HG03558 (cell line): ENCODE data around the gene TRAIP.
"Not testable (repeated sequence)": the region's sequence is repeated elsewhere in the genome, so short reads cannot be mapped to it uniquely, and the experiment has no call there.

Experiments
- ATAC-seq: cut with Tn5 transposase; IDR thresholded peaks from one replicate; pipeline ENCODE4 v1.9.1; 2021; ENCODE audit warnings: moderate number of reproducible peaks; ENCODE audit not compliant: unreplicated experiment; ENCODE audit errors: extremely low read depth

The TRAIP gene

DNA sequence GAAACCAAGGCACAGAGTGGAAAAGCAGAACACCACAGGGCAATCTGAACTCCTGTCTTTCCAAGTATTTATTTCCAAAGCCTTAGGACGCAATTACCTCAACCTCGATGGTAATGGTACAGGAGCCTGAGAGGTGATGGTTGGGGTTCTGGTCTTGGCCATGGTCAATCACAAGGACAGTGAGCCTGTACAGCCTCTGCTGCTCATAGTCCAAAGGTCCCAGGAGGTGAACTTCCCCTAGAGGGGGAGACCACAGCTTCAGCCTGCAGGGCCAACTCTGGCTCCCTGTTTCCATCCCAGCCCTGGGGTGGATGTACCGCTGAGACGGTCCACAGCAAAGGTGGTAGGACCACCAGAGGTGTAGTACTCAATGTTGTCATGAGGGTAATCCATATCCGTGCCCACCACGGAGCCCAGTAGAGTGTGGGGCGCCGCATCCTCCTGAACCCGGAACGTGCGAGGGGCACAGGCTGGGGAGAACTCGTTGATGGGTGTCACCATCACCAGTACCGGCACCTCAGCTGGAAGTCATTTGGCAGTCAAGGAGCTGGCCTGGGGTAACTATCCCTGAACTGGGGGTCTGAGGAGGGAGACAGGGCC, 62.8 kb downstream of the TRAIP start:
- no peak for ATAC-seq

GRCh38 chr3:49792371-49793150, 63.8 kb downstream of the TRAIP start:
- no peak for ATAC-seq

GRCh38 chr3:49791571-49791970, 64.8 kb downstream of the TRAIP start:
- no peak for ATAC-seq

DNA sequence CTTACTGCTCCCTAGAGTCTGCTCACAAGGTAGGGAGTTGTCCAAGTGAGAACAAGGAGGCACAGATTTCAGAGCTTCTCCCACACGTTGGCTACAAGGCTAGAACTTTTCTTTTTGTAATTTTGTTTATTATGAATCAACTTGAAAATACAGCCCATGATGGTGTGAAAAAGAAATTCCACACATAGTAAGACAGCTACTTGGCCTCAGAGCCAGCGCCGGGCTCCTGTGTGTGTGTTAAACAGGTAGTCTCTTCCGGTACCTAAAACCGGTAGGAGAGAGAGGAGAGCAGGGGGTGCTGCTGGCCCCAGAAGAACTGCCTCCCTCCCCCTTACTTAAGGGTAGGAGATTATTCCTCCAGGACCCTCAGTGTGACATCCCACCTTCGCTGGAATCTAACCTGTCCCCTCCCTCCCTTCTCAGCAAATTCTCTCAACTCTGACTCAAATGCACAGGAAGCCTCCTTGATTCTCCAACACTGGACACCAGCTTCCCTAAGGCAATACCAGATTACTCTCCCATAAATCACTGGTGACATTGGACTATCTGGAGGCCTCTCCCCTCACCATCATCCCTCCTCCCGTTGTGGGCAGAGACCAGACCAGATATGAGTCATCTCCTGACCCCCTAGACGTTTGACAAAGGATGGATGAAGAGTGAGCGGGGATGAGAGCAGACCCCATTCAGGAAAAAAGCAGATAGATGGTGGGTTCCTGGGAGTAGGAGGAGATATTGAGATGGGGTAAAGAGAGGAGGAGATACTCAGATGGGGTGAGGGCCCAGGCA, 65.5 kb downstream of the TRAIP start:
- no peak for ATAC-seq

GRCh38 chr3:49788056-49788455, 68.3 kb downstream of the TRAIP start:
- ATAC-seq, result no peak

- no peak for ATAC-seq
These were observed 68.8 kb downstream of the TRAIP start for GRCh38 chr3:49787536-49787935.

DNA sequence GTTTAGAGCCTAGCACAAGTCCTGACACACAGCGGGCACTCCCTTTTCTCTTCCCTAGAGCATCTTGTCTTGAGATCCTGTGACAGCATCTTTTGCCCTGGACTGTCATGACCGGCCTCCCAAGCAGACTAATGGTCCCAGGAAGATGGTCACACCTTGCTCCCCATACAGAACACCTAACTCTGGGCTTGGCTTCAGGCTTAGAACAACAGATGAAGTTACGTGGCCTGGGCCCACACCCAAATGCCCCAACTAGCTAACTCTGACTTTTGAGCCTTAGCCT, 69.2 kb downstream of the TRAIP start:
- ATAC-seq, result no peak

DNA sequence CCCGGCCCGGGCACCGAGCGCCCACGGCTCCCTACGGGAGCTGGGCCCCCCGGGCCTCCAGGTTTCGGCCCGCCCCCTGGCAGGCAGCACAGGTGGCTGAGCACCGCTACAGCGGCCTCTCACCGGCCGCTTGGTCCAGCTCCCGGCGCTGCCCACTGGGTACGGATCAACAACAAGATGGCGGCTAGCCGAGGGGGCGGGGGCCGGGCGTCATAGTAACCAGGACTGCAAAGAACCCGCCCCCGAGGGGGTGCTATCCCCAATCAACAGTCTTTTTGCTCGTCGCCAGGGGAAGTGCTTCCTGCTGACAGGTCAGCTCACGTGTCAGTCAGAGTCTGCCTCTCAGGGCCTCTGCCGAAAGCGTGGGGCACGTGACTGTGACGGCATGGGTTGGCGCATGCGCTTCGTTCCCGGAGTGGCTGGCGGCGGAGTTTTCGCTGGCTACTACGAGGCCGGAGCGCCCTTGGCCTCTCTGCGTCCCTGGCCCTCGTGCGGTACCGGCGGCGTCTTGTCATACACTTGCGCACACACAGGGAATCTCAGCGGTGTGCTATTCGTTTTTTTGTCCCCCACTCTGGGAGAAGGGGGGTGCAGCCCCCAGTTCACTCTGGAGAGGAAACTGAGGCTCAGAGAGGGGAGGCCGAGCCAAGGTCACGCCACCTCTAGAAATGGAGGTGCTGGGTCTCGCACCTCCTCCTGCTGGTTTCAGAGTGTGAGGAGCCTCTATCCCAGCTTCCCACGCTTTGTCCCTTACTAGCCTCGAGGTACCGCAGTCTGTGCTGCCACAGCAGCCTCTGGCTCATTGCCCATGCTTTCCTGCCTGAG, 69.8 kb downstream of the TRAIP start, which contains the start of gene IP6K1:
IP6K1 (minus strand) TSS at position 186 of the 825 bp plus-strand sequence. CDS start 38,502 bp downstream, outside the sequence.
- peak; percentile 98 for ATAC-seq

- ATAC-seq, result peak; percentile 22
These were observed 70.6 kb downstream of the TRAIP start for GRCh38 chr3:49785565-49786356.

DNA sequence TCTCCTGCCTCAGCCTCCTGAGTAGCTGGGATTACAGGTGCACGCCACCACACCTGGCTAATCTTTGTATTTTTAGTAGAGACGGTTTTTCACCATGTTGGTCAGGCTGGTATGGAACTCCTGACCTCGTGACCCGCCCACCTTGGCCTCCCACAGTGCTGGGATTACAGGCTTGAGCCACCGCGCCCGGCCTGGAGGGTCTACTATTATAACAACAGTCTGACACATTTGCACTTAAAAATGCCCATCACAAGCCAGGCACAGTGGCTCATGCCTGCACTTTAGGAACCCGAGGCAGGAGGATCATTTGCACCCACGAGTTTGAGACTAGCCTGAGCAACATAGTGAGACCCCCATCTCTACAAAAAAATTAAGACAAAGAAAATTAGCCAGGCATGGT, 74.1 kb downstream of the TRAIP start:
- not testable (repeated sequence) for ATAC-seq

GRCh38 chr3:49781415-49782199, 74.8 kb downstream of the TRAIP start:
- no peak for ATAC-seq

DNA sequence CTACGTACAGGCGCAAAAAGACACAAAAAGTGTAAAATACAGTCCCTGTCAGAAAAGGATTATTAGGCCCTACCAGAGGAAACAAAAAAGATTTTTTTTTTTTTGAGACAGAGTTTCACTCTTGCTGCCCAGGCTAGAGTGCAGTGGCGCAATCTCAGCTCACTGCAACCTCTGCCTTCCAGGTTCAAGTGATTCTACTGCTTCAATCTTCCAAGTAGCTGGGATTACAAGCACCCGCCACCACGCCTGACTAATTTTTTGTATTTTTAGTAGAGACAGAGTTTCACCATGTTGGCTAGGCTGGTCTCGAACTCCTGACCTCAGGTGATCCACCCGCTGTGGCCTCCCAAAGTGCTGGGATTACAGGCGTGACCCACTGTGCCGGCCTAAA, 75.4 kb downstream of the TRAIP start:
- not testable (repeated sequence) for ATAC-seq

DNA sequence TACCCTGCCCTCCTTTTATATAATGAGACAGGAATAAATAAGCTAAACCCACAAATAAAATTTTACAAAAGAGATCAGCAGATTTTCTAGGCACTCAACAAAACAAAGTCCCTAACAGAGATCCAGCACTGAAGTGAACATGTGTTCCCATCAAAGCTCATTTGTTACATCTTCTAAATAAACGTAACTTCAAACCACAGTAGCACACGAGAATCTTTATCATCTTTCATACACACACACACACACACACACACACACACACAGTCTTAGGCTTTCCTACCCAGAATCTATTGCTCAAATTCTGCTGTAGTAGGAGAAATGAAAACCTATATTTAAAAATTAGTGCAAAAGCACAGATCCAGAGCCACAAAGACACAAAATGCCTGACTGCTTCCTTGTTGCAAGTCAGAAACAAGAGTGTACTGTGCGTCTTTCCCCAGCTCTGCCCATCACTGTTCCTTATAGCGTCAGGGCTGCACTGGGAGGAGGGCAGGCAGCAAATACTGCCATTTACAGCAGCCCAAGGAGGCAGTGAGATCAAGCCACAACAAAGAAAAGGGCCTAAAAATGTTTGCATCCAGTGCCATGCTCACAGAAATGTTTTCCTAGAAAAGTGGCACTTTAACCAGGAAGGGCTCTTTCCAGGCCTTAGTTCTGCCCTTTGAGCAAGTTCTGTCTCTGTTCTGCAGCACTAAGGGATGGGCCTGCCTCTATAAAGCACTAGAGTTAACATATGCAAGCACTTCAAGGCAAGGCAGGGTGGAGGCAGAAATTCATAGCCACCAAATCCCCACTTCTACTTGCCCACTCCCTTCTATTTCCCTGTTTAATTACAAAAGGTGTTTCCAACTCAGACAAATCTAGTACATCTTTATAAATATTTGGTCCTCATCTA, 76.0 kb downstream of the TRAIP start:
- no peak for ATAC-seq

DNA sequence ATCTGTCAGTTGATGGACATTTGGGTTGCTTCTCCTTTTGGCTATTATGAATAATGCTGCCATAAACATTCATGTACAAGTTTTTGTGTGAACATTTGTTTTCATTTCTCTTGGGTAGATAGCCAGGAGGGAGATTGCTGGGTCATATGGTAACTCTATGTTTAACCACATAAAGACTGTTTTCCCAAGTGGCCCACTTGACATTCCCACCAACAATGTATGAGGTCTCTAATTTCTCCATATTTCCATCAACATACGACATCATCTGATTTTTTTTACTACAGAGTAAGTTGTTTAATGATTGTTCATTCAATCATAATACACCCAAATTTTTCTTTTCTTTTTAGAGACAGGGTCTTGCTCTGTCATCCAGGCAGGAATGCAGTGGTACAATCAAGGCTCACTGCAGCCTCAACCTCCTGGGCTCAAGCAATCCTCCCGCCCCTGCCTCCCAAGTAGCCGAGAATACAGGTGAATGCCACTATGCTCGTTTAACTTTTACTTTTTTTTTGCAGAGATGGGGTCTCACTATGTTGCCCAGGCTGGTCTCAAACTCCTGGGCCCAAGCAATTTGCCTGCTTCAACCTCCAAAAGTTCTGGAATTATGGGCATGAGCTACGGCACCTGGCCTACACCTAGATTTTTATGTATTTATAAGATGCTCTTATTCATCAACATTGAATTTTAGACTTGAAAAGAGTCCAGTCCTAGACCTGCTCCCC, 76.8 kb downstream of the TRAIP start:
- ATAC-seq, result no peak
